ENCODE results near the gene TROAP.
A peak's percentile ranks its signal among the peaks of the same experiment; 100 is the strongest.

The TROAP gene

GRCh38 chr12:49347311-49348193, 24.5 kb downstream of the TROAP start (continued):
- TF ChIP-seq ZXDB (tag by site-specific recombination; IDR thresholded peaks at IDR 0.05) (peak; percentile 66), ZNF366 (tag by site-specific recombination; conservative IDR thresholded peaks at IDR 0.05) (peak; percentile 60; the same call in 1 of the 2 replicates), ZNF776 (tag by site-specific recombination; IDR thresholded peaks at IDR 0.05; ENCODE audit: borderline replicate concordance) (no peak), GLI4 (tag by site-specific recombination; IDR thresholded peaks at IDR 0.05) (peak; percentile 42; the same call in 1 of the 2 replicates), ZNF777 (tag by site-specific recombination; IDR thresholded peaks at IDR 0.05; ENCODE audit: borderline replicate concordance) (0 out of 2 replicates have a peak, but pooled peaks have one; percentile 32), ZNF561 (tag by site-specific recombination; IDR thresholded peaks at IDR 0.05; ENCODE audit: borderline replicate concordance) (peak; percentile 55), IKZF3 (tag by site-specific recombination; IDR thresholded peaks at IDR 0.05) (peak; percentile 91), OVOL3 (tag by site-specific recombination; IDR thresholded peaks at IDR 0.05) (no peak; the same call in 1 of the 2 replicates), INSM2 (tag by site-specific recombination; IDR thresholded peaks at IDR 0.05) (no peak), ZNF121 (tag by site-specific recombination; IDR thresholded peaks at IDR 0.05) (peak; percentile 29), ZNF768 (tag by site-specific recombination; IDR thresholded peaks at IDR 0.05) (no peak), BCL11B (tag by site-specific recombination; IDR thresholded peaks at IDR 0.05; ENCODE audit: low read depth) (peak; percentile 22; the same call in 1 of the 2 replicates), ZNF837 (tag by site-specific recombination; IDR thresholded peaks at IDR 0.05) (no peak), ZNF354C (tag by site-specific recombination; IDR thresholded peaks at IDR 0.05; ENCODE audit: borderline replicate concordance, low read depth) (no peak), GLI2 (tag by site-specific recombination; IDR thresholded peaks at IDR 0.05; ENCODE audit: borderline replicate concordance, low read depth) (no peak), ZSCAN16 (tag by site-specific recombination; IDR thresholded peaks at IDR 0.05) (peak; percentile 80), KLF1 (tag by site-specific recombination; IDR thresholded peaks at IDR 0.05) (peak; percentile 78), ZNF16 (tag by site-specific recombination; IDR thresholded peaks at IDR 0.05; ENCODE audit: low read depth) (no peak), ZNF660 (tag by site-specific recombination; IDR thresholded peaks at IDR 0.05) (peak; percentile 82; the same call in 1 of the 2 replicates), ZNF664 (tag by site-specific recombination; IDR thresholded peaks at IDR 0.05) (no peak), YY1 (tag by site-specific recombination; IDR thresholded peaks at IDR 0.05) (peak; percentile 67), GLIS1 (tag by site-specific recombination; IDR thresholded peaks at IDR 0.05) (peak; percentile 96), ZNF623 (tag by site-specific recombination; IDR thresholded peaks at IDR 0.05) (no peak), PBX3 (CRISPR knock-in tag; IDR thresholded peaks at IDR 0.05) (no peak), ZFP37 (tag by site-specific recombination; IDR thresholded peaks at IDR 0.05) (peak; percentile 85; the same call in 1 of the 2 replicates), SALL2 (tag by site-specific recombination; IDR thresholded peaks at IDR 0.05; ENCODE audit: borderline replicate concordance) (no peak), TRIM28 (IDR thresholded peaks at IDR 0.05; ENCODE audit: borderline replicate concordance, low read length) (0 out of 2 replicates have a peak, but pooled peaks have one; percentile 24), ZNF560 (tag by site-specific recombination; IDR thresholded peaks at IDR 0.05; ENCODE audit: borderline replicate concordance) (no peak), ZNF341 (tag by site-specific recombination; IDR thresholded peaks at IDR 0.05; ENCODE audit: low read depth) (no peak), SP7 (tag by site-specific recombination; IDR thresholded peaks at IDR 0.05) (peak; percentile 79), ZBTB49 (tag by site-specific recombination; IDR thresholded peaks at IDR 0.05; ENCODE audit: low read depth) (no peak), KLF16 (tag by site-specific recombination; IDR thresholded peaks at IDR 0.05) (peak; percentile 83; the same call in 1 of the 2 replicates), ZNF324 (tag by site-specific recombination; IDR thresholded peaks at IDR 0.05) (peak; percentile 74), ZNF600 (tag by site-specific recombination; IDR thresholded peaks at IDR 0.05) (peak; percentile 27; the same call in 1 of the 2 replicates)
- TF ChIP-seq, protein P1, sequence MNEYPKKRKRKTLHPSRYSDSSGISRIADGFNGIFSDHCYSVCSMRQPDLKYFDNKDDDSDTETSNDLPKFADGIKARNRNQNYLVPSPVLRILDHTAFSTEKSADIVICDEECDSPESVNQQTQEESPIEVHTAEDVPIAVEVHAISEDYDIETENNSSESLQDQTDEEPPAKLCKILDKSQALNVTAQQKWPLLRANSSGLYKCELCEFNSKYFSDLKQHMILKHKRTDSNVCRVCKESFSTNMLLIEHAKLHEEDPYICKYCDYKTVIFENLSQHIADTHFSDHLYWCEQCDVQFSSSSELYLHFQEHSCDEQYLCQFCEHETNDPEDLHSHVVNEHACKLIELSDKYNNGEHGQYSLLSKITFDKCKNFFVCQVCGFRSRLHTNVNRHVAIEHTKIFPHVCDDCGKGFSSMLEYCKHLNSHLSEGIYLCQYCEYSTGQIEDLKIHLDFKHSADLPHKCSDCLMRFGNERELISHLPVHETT (tag by site-specific recombination; IDR thresholded peaks at IDR 0.05), result peak; percentile 62

All from HEK293 (cell line).